ENCODE data around the gene HDAC4.

Gene HDAC4

DNA sequence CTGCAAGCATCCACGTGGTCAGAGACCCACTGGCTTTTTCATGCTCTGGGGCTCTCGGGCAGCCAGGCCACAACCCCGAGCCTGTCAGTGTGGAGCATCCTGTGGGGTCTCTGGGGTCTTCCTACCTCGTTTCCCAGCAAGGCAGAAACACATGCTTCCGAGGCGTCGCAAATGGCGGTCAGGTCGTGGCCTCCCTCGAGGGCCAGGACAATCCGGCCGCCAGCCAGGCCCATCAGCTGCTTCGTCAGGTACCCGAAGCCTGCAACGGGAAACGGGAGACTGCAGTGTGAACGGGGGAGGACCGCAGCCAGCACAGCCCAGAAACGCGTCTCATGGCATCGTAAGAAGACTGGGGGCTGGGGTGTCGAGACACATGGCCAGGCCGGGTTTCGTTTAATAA is 334.2 kb downstream of the HDAC4 start:
- no peak overlapping the region for H3K27ac ChIP-seq (ENCODE audit: extremely low read depth, low read depth, low read length)
- no peaks in the 10 kb centered on the region for H3K4me1 ChIP-seq (ENCODE audit: control insufficient read depth, insufficient read depth, low read length)
- H3K36me3 ChIP-seq (ENCODE audit: control insufficient read depth in 2 of 2, insufficient read depth in 1 of 2, low read length in 2 of 2): peaks cover 0 to 5% of the 10 kb centered on the region in 2 experiments; a peak in 1 of 3 replicates
- TF ChIP-seq, protein P1, sequence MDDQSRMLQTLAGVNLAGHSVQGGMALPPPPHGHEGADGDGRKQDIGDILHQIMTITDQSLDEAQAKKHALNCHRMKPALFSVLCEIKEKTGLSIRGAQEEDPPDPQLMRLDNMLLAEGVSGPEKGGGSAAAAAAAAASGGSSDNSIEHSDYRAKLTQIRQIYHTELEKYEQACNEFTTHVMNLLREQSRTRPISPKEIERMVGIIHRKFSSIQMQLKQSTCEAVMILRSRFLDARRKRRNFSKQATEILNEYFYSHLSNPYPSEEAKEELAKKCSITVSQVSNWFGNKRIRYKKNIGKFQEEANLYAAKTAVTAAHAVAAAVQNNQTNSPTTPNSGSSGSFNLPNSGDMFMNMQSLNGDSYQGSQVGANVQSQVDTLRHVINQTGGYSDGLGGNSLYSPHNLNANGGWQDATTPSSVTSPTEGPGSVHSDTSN (CRISPR knock-in tag; IDR thresholded peaks at IDR 0.05): no peak
- TF ChIP-seq KLF8 (tag by site-specific recombination; IDR thresholded peaks at IDR 0.05) (no peak), ZSCAN16 (tag by site-specific recombination; IDR thresholded peaks at IDR 0.05) (no peak), ZNF335 (tag by site-specific recombination; conservative IDR thresholded peaks at IDR 0.05) (no peak), KLF7 (tag by site-specific recombination; IDR thresholded peaks at IDR 0.05; ENCODE audit: borderline replicate concordance) (no peak), ZNF621 (tag by site-specific recombination; IDR thresholded peaks at IDR 0.05) (no peak), ZNF660 (tag by site-specific recombination; IDR thresholded peaks at IDR 0.05) (no peak), ZNF391 (tag by site-specific recombination; IDR thresholded peaks at IDR 0.05; ENCODE audit: borderline replicate concordance, low read depth) (no peak), ZNF600 (tag by site-specific recombination; IDR thresholded peaks at IDR 0.05) (no peak), ZNF626 (tag by site-specific recombination; IDR thresholded peaks at IDR 0.05) (no peak), ZNF19 (tag by site-specific recombination; IDR thresholded peaks at IDR 0.05; ENCODE audit: low read depth) (no peak), ZNF10 (tag by site-specific recombination; IDR thresholded peaks at IDR 0.05) (no peak), ZNF623 (tag by site-specific recombination; IDR thresholded peaks at IDR 0.05) (no peak), ZFP69B (tag by site-specific recombination; IDR thresholded peaks at IDR 0.05) (no peak), YY2 (tag by site-specific recombination; IDR thresholded peaks at IDR 0.05) (no peak), ZNF114 (tag by site-specific recombination; IDR thresholded peaks at IDR 0.05) (no peak), ZNF560 (tag by site-specific recombination; IDR thresholded peaks at IDR 0.05; ENCODE audit: borderline replicate concordance) (no peak)
- TF ChIP-seq, protein P2, sequence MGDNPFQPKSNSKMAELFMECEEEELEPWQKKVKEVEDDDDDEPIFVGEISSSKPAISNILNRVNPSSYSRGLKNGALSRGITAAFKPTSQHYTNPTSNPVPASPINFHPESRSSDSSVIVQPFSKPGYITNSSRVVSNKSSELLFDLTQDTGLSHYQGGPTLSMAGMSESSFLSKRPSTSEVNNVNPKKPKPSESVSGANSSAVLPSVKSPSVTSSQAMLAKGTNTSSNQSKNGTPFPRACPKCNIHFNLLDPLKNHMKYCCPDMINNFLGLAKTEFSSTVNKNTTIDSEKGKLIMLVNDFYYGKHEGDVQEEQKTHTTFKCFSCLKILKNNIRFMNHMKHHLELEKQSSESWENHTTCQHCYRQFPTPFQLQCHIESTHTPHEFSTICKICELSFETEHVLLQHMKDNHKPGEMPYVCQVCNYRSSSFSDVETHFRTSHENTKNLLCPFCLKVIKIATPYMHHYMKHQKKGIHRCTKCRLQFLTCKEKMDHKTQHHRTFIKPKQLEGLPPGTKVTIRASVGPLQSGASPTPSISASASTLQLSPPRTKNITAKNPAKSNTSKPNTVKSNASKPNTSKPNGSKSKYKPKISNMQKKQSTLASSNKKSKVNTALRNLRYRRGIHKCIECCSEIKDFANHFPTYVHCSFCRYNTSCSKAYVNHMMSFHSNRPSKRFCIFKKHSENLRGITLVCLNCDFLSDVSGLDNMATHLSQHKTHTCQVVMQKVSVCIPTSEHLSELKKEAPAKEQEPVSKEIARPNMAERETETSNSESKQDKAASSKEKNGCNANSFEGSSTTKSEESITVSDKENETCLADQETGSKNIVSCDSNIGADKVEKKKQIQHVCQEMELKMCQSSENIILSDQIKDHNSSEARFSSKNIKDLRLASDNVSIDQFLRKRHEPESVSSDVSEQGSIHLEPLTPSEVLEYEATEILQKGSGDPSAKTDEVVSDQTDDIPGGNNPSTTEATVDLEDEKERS (tag by site-specific recombination; IDR thresholded peaks at IDR 0.05): no peak
- no peaks in the 10 kb centered on the region for H3K9me3 ChIP-seq (ENCODE audit: control insufficient read depth, insufficient read depth, low read depth, low read length)
- ChIA-PET CTCF (no interaction called here), POLR2A (no interaction called here)
- H3K4me3 ChIP-seq (ENCODE audit: low read depth, low read length): no peak overlapping the region

DNA sequence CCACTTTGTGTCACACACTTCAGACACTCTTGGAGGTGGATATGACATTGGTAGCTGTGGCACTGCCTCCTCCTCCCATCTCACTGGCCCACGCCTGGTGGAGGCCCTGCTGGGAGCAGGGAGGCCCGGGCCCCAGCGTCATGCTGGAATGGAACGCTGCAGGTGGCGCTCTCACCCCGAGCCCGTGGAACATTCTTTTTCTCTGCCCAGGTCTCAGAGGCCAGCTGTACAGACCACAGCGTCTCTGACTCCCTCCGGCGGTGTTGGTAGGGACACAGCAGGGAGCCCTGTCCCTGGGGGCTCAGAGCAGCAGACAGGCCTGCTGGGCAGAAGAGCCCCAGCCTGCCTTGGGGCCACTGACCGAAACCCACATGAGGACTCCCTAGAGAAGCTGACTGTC is 334.9 kb downstream of the HDAC4 start:
- H3K4me3 ChIP-seq (ENCODE audit: low read depth, low read length): no peak overlapping the region
- no peaks in the 10 kb centered on the region for H3K9me3 ChIP-seq (ENCODE audit: control insufficient read depth, insufficient read depth, low read depth, low read length)
- TF ChIP-seq ZSCAN23 (tag by site-specific recombination; IDR thresholded peaks at IDR 0.05): no peak
- no peak for TF ChIP-seq ZNF274 (IDR thresholded peaks at IDR 0.05; ENCODE audit: low read length)
- no peak for TF ChIP-seq ZNF274 (tag by site-specific recombination; IDR thresholded peaks at IDR 0.05; ENCODE audit: borderline replicate concordance)
- TF ChIP-seq ZNF621 (tag by site-specific recombination; IDR thresholded peaks at IDR 0.05): no peak
- peak; percentile 45; the same call in 1 of the 2 replicates for TF ChIP-seq ZIC2 (tag by site-specific recombination; IDR thresholded peaks at IDR 0.05)
- TF ChIP-seq ZNF530 (tag by site-specific recombination; IDR thresholded peaks at IDR 0.05; ENCODE audit: low read depth): no peak
- H3K36me3 ChIP-seq (ENCODE audit: control insufficient read depth in 2 of 2, insufficient read depth in 1 of 2, low read length in 2 of 2): peaks cover 0 to 2% of the 10 kb centered on the region in 2 experiments; a peak in 1 of 3 replicates
- CTCF ChIA-PET: no interaction called here
- POLR2A ChIA-PET: no interaction called here
- H3K4me1 ChIP-seq (ENCODE audit: control insufficient read depth, insufficient read depth, low read length): no peaks in the 10 kb centered on the region
- H3K27ac ChIP-seq (ENCODE audit: extremely low read depth, low read depth, low read length): no peak overlapping the region
